B cell (primary cell): Measurements from ENCODE around the gene OTULIN.

Experiments used
- CTCF ChIP-seq: fragments of 200-600 bp; IDR thresholded peaks from one replicate; pipeline ENCODE4 v1.8.0; 2022; ENCODE audit warnings: antibody characterized with exemption, mild to moderate bottlenecking
- EZH2 ChIP-seq: IDR thresholded peaks from 2 replicates; pipeline ENCODE4 v1.6.1; 2012; ENCODE audit warnings: borderline replicate concordance, low read depth, mild to moderate bottlenecking, moderate library complexity, low read length; ENCODE audit not compliant: insufficient read depth, poor library complexity, severe bottlenecking

- TF ChIP-seq EZH2 (no peak), CTCF (no peak)
Observed at GRCh38 chr5:14732991-14733390, 68.5 kb downstream of the OTULIN start.
